ENCODE measurements around the gene SLC35F3.
"Not testable (repeated sequence)": the region's sequence is repeated elsewhere in the genome, so short reads cannot be mapped to it uniquely, and the experiment has no call there.

The SLC35F3 gene

GRCh38 chr1:234297668-234298067, 393.2 kb downstream of the SLC35F3 start:
- H3K27ac ChIP-seq, result no peak overlapping the region
- no peak for TF ChIP-seq CTCF (conservative IDR thresholded peaks at IDR 0.05)

GRCh38 chr1:234300096-234300495, 395.6 kb downstream of the SLC35F3 start:
- no peak overlapping the region for H3K27ac ChIP-seq
- no peak for TF ChIP-seq CTCF (conservative IDR thresholded peaks at IDR 0.05)

- not testable (repeated sequence) for H3K27ac ChIP-seq
These were observed 397.2 kb downstream of the SLC35F3 start for GRCh38 chr1:234301663-234302062.

GRCh38 chr1:234302354-234302962, 398.0 kb downstream of the SLC35F3 start:
- no peak overlapping the region for H3K27ac ChIP-seq
- no peak for TF ChIP-seq CTCF (conservative IDR thresholded peaks at IDR 0.05)

GRCh38 chr1:234303231-234303630, 398.8 kb downstream of the SLC35F3 start:
- TF ChIP-seq CTCF (conservative IDR thresholded peaks at IDR 0.05), result no peak

GRCh38 chr1:234307726-234308125, 403.2 kb downstream of the SLC35F3 start:
- no peak for TF ChIP-seq CTCF (conservative IDR thresholded peaks at IDR 0.05)
- no peak overlapping the region for H3K27ac ChIP-seq

More at GRCh38 chr1:234303231-234303630, 398.8 kb downstream of the SLC35F3 start:
- H3K27ac ChIP-seq, result no peak overlapping the region

- peak overlapping the region; percentile 65 for H3K27ac ChIP-seq
These were observed 404.7 kb downstream of the SLC35F3 start for GRCh38 chr1:234309243-234309597.

More at GRCh38 chr1:234309243-234309597, 404.7 kb downstream of the SLC35F3 start:
- TF ChIP-seq CTCF (conservative IDR thresholded peaks at IDR 0.05), result no peak

Data from VCaP (cell line).